Measurements from ENCODE around the gene TNNC2. TPM values are rescaled to one million over a fixed set of nuclear protein-coding genes. Genes with fewer than 3 reads are reported as not detected.

Gene TNNC2
- total and polyA plus RNA-seq, 2 experiments from 2014 or later, result 0.59 to 32.5 TPM

DNA sequence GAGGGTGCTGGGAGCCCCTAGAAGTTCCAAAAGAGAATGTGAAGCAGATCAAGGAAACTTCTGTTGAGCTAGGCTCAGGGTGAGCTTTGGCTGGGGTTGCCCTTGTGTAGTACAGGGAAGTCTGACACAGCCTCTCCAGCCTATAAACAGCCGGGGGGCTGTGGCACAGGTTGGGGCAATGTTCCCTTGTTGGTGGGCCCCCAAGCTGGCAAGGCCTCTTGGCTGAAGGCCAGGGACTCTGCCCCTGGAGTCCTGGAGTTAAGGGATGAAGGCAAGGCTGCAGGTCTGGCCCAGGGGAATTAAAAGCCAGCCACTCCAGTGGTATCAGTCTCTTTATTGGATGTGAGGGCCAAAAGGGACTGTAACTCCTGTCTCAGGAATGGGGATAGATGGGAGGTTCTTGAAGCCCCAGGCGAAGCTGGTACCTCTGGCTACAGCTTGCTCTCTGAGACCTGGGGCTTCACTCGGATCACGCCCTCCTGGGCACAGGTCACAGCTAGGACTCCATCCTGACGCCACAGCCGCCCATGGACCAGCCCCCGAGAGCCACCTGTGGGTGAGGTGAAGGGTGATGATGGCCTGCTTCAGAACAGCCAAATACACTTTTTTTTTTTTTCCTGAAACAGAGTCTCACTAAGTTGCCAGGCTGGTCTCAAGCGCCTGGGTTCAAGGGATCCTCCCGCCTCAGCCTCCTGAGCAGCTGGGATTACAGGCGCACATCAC lies 14.5 kb upstream of the TNNC2 start:
- Histone ChIP-seq H3K36me3 (ENCODE audit: insufficient read depth) (peaks cover 15% of the 10 kb centered on the region; the same call in 1 of the 2 replicates), H2AFZ (no peak overlapping the region), H3K27ac (ENCODE audit: low read depth) (no peak overlapping the region), H4K20me1 (replicated peaks; ENCODE audit: insufficient read depth) (peaks cover 7% of the 10 kb centered on the region), H3K27me3 (ENCODE audit: insufficient read depth) (no peaks in the 10 kb centered on the region), H3K4me2 (no peak overlapping the region), H3K9me2 (ENCODE audit: insufficient read depth) (no peaks in the 10 kb centered on the region), H3K4me3 (no peak overlapping the region), H3K79me2 (replicated peaks; ENCODE audit: insufficient read depth) (no peaks in the 10 kb centered on the region), H3F3A (replicated peaks; ENCODE audit: low read depth) (peaks cover 12% of the 10 kb centered on the region), H3K4me1 (ENCODE audit: insufficient read depth) (no peaks in the 10 kb centered on the region; the same call in 1 of the 2 replicates)
- Mint-ChIP-seq H3K4me3 (no peak overlapping the region), H3K4me1 (no peaks in the 10 kb centered on the region), H3K9me3 (no peaks in the 10 kb centered on the region), H3K27me3 (ENCODE audit: insufficient read depth, low read depth, poor library complexity) (peaks cover 7% of the 10 kb centered on the region), H3K36me3 (ENCODE audit: low read depth) (peaks cover 33% of the 10 kb centered on the region), H3K27ac (no peak overlapping the region)
- TF ChIP-seq ZNF462 (CRISPR knock-in tag; IDR thresholded peaks at IDR 0.05) (no peak), EZH2phosphoT487 (IDR thresholded peaks at IDR 0.05; ENCODE audit: unreplicated experiment) (no peak), EZH2 (IDR thresholded peaks at IDR 0.05; ENCODE audit: low read depth, unreplicated experiment) (no peak), JUNB (IDR thresholded peaks at IDR 0.05; ENCODE audit: unreplicated experiment) (no peak), STAT1 (IDR thresholded peaks at IDR 0.05; ENCODE audit: unreplicated experiment) (no peak), ZNF331 (CRISPR knock-in tag; IDR thresholded peaks at IDR 0.05; ENCODE audit: low read depth) (no peak), ZNF114 (CRISPR knock-in tag; IDR thresholded peaks at IDR 0.05) (no peak), POLR2AphosphoS5 (IDR thresholded peaks at IDR 0.05; ENCODE audit: low read depth) (no peak), ETS1 (IDR thresholded peaks at IDR 0.05) (no peak), CTCF (conservative IDR thresholded peaks at IDR 0.05; ENCODE audit: low read depth in 2 of 2) (no peak), CREB1 (CRISPR knock-in tag; IDR thresholded peaks at IDR 0.05; ENCODE audit: low read depth) (no peak), NANOG (IDR thresholded peaks at IDR 0.05; ENCODE audit: borderline replicate concordance) (no peak)
- TF ChIP-seq, protein P1, sequence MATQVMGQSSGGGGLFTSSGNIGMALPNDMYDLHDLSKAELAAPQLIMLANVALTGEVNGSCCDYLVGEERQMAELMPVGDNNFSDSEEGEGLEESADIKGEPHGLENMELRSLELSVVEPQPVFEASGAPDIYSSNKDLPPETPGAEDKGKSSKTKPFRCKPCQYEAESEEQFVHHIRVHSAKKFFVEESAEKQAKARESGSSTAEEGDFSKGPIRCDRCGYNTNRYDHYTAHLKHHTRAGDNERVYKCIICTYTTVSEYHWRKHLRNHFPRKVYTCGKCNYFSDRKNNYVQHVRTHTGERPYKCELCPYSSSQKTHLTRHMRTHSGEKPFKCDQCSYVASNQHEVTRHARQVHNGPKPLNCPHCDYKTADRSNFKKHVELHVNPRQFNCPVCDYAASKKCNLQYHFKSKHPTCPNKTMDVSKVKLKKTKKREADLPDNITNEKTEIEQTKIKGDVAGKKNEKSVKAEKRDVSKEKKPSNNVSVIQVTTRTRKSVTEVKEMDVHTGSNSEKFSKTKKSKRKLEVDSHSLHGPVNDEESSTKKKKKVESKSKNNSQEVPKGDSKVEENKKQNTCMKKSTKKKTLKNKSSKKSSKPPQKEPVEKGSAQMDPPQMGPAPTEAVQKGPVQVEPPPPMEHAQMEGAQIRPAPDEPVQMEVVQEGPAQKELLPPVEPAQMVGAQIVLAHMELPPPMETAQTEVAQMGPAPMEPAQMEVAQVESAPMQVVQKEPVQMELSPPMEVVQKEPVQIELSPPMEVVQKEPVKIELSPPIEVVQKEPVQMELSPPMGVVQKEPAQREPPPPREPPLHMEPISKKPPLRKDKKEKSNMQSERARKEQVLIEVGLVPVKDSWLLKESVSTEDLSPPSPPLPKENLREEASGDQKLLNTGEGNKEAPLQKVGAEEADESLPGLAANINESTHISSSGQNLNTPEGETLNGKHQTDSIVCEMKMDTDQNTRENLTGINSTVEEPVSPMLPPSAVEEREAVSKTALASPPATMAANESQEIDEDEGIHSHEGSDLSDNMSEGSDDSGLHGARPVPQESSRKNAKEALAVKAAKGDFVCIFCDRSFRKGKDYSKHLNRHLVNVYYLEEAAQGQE (IDR thresholded peaks at IDR 0.05; ENCODE audit: unreplicated experiment), result no peak
- DNase-seq (ENCODE audit: low spot score), result no peak
- no peak for ATAC-seq

Data from GM23338 (cell line).